H1 (cell line): Measurements from ENCODE around the gene MID1. TPM values are rescaled to one million over a fixed set of nuclear protein-coding genes. Genes with fewer than 3 reads are reported as not detected.

ENCODE experiments used
- CTCF ChIA-PET: fragments of 300-600 bp; sonication (Branson Sonifier 250); formaldehyde crosslinking; loops from one replicate; lab custom pipeline; 2021; ENCODE audit not compliant: partially characterized antibody; lab: Charles Lee
- POLR2A ChIA-PET: fragments of 300-600 bp; sonication (Branson Sonifier 250); formaldehyde crosslinking; loops from one replicate; lab custom pipeline; 2021; ENCODE audit warnings: inconsistent platforms; ENCODE audit not compliant: partially characterized antibody; lab: Charles Lee
- DNase-seq, 2 experiments: peaks; one replicate each; pipeline versions ENCODE4 v3.0.0 to v3.0.0-alpha.2; 2010 to 2022; ENCODE audit warnings: low spot score in 2 of 2, low read depth in 1 of 2, mixed read lengths in 1 of 2
- FAIRE-seq: peaks from 2 replicates; lab custom pipeline; 2011; peaks lifted over from hg19 to GRCh38; lab: Jason Lieb, UNC
- H2AFZ ChIP-seq: 2 replicates; pipeline ENCODE4 v1.8.1; 2012; ENCODE audit warnings: low read length, inconsistent platforms
- H2AK5ac ChIP-seq: 2 replicates; pipeline ENCODE4 v1.6.1; 2013; ENCODE audit warnings: low read depth, low read length
- H2BK120ac ChIP-seq: replicated peaks from 2 replicates; pipeline ENCODE3; 2013; ENCODE audit warnings: low read depth, low read length, inconsistent platforms
- H2BK12ac ChIP-seq: 2 replicates; pipeline ENCODE4 v1.6.1; 2013; ENCODE audit warnings: low read depth, low read length
- H2BK15ac ChIP-seq: 2 replicates; pipeline ENCODE4 v1.6.1; 2013; ENCODE audit warnings: low read length
- H2BK20ac ChIP-seq: 2 replicates; pipeline ENCODE4 v1.6.1; 2013; ENCODE audit warnings: low read length
- H2BK5ac ChIP-seq: 2 replicates; pipeline ENCODE4 v1.6.1; 2013; ENCODE audit warnings: low read depth, low read length
- H3K14ac ChIP-seq: 2 replicates; pipeline ENCODE4 v1.6.1; 2013; ENCODE audit warnings: inconsistent platforms; ENCODE audit not compliant: insufficient read length
- H3K18ac ChIP-seq: 2 replicates; pipeline ENCODE4 v1.6.1; 2013; ENCODE audit warnings: low read length; ENCODE audit errors: extremely low read depth
- H3K23ac ChIP-seq: 2 replicates; pipeline ENCODE4 v1.6.1; 2013; ENCODE audit warnings: inconsistent platforms; ENCODE audit not compliant: insufficient read length
- H3K23me2 ChIP-seq: 2 replicates; pipeline ENCODE4 v1.6.1; 2013; ENCODE audit warnings: low read depth, low read length
- H3K27ac ChIP-seq: 2 replicates; pipeline ENCODE4 v1.6.1; 2011; ENCODE audit warnings: low read depth, low read length, inconsistent platforms
- H3K27me3 ChIP-seq, 4 experiments: replicated peaks in 1 of 4; 1 replicate in 1 of 4; 2 replicates in 3 of 4; pipeline versions ENCODE4 v1.6.1 to v1.8.1; 2011 to 2013; ENCODE audit warnings: low read length in 3 of 4, mild to moderate bottlenecking in 3 of 4, inconsistent platforms in 2 of 4, mixed read lengths in 2 of 4, moderate library complexity in 1 of 4; ENCODE audit not compliant: control insufficient read depth in 3 of 4, insufficient read depth in 3 of 4; ENCODE audit errors: extremely low read depth in 1 of 4
- H3K36me3 ChIP-seq, 4 experiments: 2 replicates each; pipeline versions ENCODE4 v1.6.1 to v1.8.1; 2011 to 2013; ENCODE audit warnings: mild to moderate bottlenecking in 4 of 4, low read length in 3 of 4, moderate library complexity in 2 of 4, control low read depth in 1 of 4, inconsistent platforms in 1 of 4; ENCODE audit not compliant: insufficient read depth in 4 of 4, control insufficient read depth in 2 of 4
- H3K4ac ChIP-seq: replicated peaks from 2 replicates; pipeline ENCODE3; 2013; ENCODE audit warnings: low read length, low read depth, mixed read lengths, inconsistent platforms; ENCODE audit not compliant: insufficient read length
- H3K4me1 ChIP-seq, 4 experiments: replicated peaks in 1 of 4; 1 replicate in 1 of 4; 2 replicates in 3 of 4; pipeline versions ENCODE4 v1.6.1 to v1.8.1; 2011 to 2013; ENCODE audit warnings: low read length in 3 of 4, inconsistent platforms in 2 of 4, mixed read lengths in 1 of 4; ENCODE audit not compliant: insufficient read depth in 4 of 4, control insufficient read depth in 3 of 4
- H3K4me2 ChIP-seq, 2 experiments: 2 replicates each; pipeline versions ENCODE4 v1.6.1 to v1.8.1; 2011 to 2013; ENCODE audit warnings: low read depth in 2 of 2, low read length in 2 of 2, control low read depth in 1 of 2, inconsistent platforms in 1 of 2, mild to moderate bottlenecking in 1 of 2; ENCODE audit not compliant: insufficient read depth in 1 of 2
- H3K4me3 ChIP-seq, 4 experiments: fragments of 200-600, 300-600 bp in 1 of 4; sonication (generic), shearing (Covaris generic), sonication (Bioruptor Twin) in 1 of 4; 2 replicates each; pipeline versions ENCODE4 v1.5.1 to v1.8.1; 2011 to 2016; ENCODE audit warnings: low read length in 4 of 4, low read depth in 3 of 4, control low read depth in 2 of 4, inconsistent platforms in 2 of 4, mild to moderate bottlenecking in 2 of 4, mixed read lengths in 1 of 4, moderate library complexity in 1 of 4; ENCODE audit not compliant: insufficient read depth in 2 of 4; ENCODE audit errors: extremely low read depth in 1 of 4
- H3K56ac ChIP-seq: replicated peaks from 2 replicates; pipeline ENCODE3; 2013; ENCODE audit warnings: low read depth, mild to moderate bottlenecking, mixed read lengths, low read length, inconsistent platforms; ENCODE audit not compliant: insufficient read length
- H3K79me1 ChIP-seq: 2 replicates; pipeline ENCODE4 v1.6.1; 2013; ENCODE audit warnings: low read depth, low read length, control low read depth
- H3K79me2 ChIP-seq, 2 experiments: 2 replicates each; pipeline versions ENCODE4 v1.6.1 to v1.8.1; 2012 to 2013; ENCODE audit warnings: low read length in 2 of 2, mild to moderate bottlenecking in 2 of 2, inconsistent platforms in 1 of 2; ENCODE audit not compliant: insufficient read depth in 2 of 2, control insufficient read depth in 1 of 2
- H3K9ac ChIP-seq, 4 experiments: replicated peaks in 1 of 4; 1 replicate in 1 of 4; 2 replicates in 3 of 4; pipeline versions ENCODE4 v1.6.1 to v1.8.1; 2011 to 2013; ENCODE audit warnings: low read depth in 3 of 4, low read length in 3 of 4, control low read depth in 2 of 4, mild to moderate bottlenecking in 2 of 4, moderate library complexity in 2 of 4, inconsistent platforms in 1 of 4; ENCODE audit errors: extremely low read depth in 1 of 4
- H3K9me3 ChIP-seq, 2 experiments: 2 replicates each; pipeline versions ENCODE4 v1.6.1 to v1.8.1; 2012 to 2013; ENCODE audit warnings: mild to moderate bottlenecking in 2 of 2, moderate library complexity in 2 of 2, control low read depth in 1 of 2, inconsistent platforms in 1 of 2, low read depth in 1 of 2, low read length in 1 of 2, mixed read lengths in 1 of 2; ENCODE audit not compliant: insufficient read depth in 2 of 2
- H4K20me1 ChIP-seq, 2 experiments: replicated peaks in 1 of 2; 2 replicates each; pipeline versions ENCODE3 to v1.8.1; 2011 to 2013; ENCODE audit warnings: inconsistent platforms in 2 of 2, low read length in 2 of 2, mild to moderate bottlenecking in 1 of 2; ENCODE audit not compliant: insufficient read depth in 2 of 2, control insufficient read depth in 1 of 2
- H4K5ac ChIP-seq: 2 replicates; pipeline ENCODE4 v1.6.1; 2013; ENCODE audit warnings: low read length, low read depth, mixed read lengths, inconsistent platforms; ENCODE audit not compliant: insufficient read length
- H4K8ac ChIP-seq: 2 replicates; pipeline ENCODE4 v1.8.0; 2013; ENCODE audit warnings: mild to moderate bottlenecking, moderate library complexity, low read length, inconsistent platforms; ENCODE audit not compliant: insufficient read depth; ENCODE audit errors: extremely low read depth
- H4K91ac ChIP-seq: replicated peaks from 2 replicates; pipeline ENCODE3; 2013; ENCODE audit warnings: low read length, mixed read lengths, inconsistent platforms; ENCODE audit not compliant: insufficient read length
- BCL11A ChIP-seq, 2 experiments: IDR thresholded peaks; one replicate each; pipeline ENCODE4 v1.6.1; 2011; ENCODE audit warnings: low read depth in 2 of 2, low read length in 2 of 2, mild to moderate bottlenecking in 2 of 2
- TBP ChIP-seq: IDR thresholded peaks from 2 replicates; pipeline ENCODE4 v1.6.1; 2011; ENCODE audit warnings: low read depth, low read length, improper control_type of control experiment
- WGBS, 2 experiments: shearing (Covaris generic) in 1 of 2; methylation state at CpG; one replicate each; pipeline versions ENCODE4 v1.1.6 to v1.1.7; 2013 to 2015; ENCODE audit warnings: low lambda C conversion rate in 2 of 2, mixed read lengths in 2 of 2, inconsistent platforms in 1 of 2, low coverage in 1 of 2, missing lambda C conversion rate in 1 of 2; ENCODE audit not compliant: insufficient replicate concordance in 2 of 2, insufficient coverage in 1 of 2, insufficient read length in 1 of 2; ENCODE audit errors: extremely low coverage in 1 of 2, missing lambda C conversion rate in 1 of 2; 5-methylcytosine and 5-hydroxymethylcytosine counted together
- polyA plus RNA-seq, 7 experiments: library from polyadenylated mRNA; depleted of rRNA in 3 of 7; stranded (reverse) in 5 of 7; unstranded in 2 of 7; fragments of >200 nt in 5 of 7; fragments of 200-250 nt in 2 of 7; gene quantifications; 1 replicate in 5 of 7; 2 replicates in 1 of 7; 4 replicates in 1 of 7; pipeline versions ENCODE4 v1.2.1 to v1.2.3, GENCODE V29; 2011 to 2013; ENCODE audit warnings: missing spikeins in 2 of 7, mixed read lengths in 2 of 7
- total RNA-seq: library from RNA; stranded (reverse); fragmentation: NEBNext Ultra II Directional; extraction: Animal tissue kit (Norgen Biotek cat#: 25700); gene quantifications from 2 replicates; pipeline ENCODE4 v1.2.1, GENCODE V29; 2021

Gene MID1
- total and polyA plus RNA-seq, 2 of the 8 experiments (the other 6 are each of a cell fraction or from before 2014, with no cell fraction given): 12.9 to 54.3 TPM

- H4K5ac ChIP-seq: no peak overlapping the region
- H2AFZ ChIP-seq: no peak overlapping the region
- H3K79me2 ChIP-seq: peaks cover 0 to 12% of the 10 kb centered on the region in 2 experiments; a peak in 1 of 4 replicates
- H3K9ac ChIP-seq: no peak overlapping the region
- H3K4me2 ChIP-seq: no peak overlapping the region
- H3K56ac ChIP-seq: no peak overlapping the region
- H4K91ac ChIP-seq: no peak overlapping the region
- no peak overlapping the region for H4K8ac ChIP-seq
- H3K27me3 ChIP-seq: no peaks in the 10 kb centered on the region
- H2AK5ac ChIP-seq: no peak overlapping the region
- H4K20me1 ChIP-seq: no peaks in the 10 kb centered on the region
- no peak overlapping the region for H3K23ac ChIP-seq
- no peak overlapping the region for H2BK15ac ChIP-seq
- H3K18ac ChIP-seq: peak overlapping the region; percentile 6; the same call in 1 of the 2 replicates
- CTCF ChIA-PET: no interaction called here
- no peak overlapping the region for H2BK12ac ChIP-seq
- POLR2A ChIA-PET: no interaction called here
- no peaks in the 10 kb centered on the region for H3K23me2 ChIP-seq
- no peak overlapping the region for H3K4ac ChIP-seq
- H2BK20ac ChIP-seq: no peak overlapping the region
- no peak overlapping the region for H2BK5ac ChIP-seq
- no peaks in the 10 kb centered on the region for H3K36me3 ChIP-seq
- FAIRE-seq: no peak
- H3K4me1 ChIP-seq: peaks cover 0 to 15% (median 4%) of the 10 kb centered on the region in 4 experiments; a peak in 4 of 7 replicates
- no peak overlapping the region for H3K4me3 ChIP-seq
- H3K9me3 ChIP-seq: no peaks in the 10 kb centered on the region
- no peak for TF ChIP-seq TBP
- TF ChIP-seq BCL11A (IDR thresholded peaks at IDR 0.05; ENCODE audit: low read depth in 2 of 2, low read length in 2 of 2): no peak
- H3K79me1 ChIP-seq: no peaks in the 10 kb centered on the region
- DNase-seq: no peak
- H2BK120ac ChIP-seq: no peak overlapping the region
- no peak overlapping the region for H3K27ac ChIP-seq
- H3K14ac ChIP-seq: no peak overlapping the region
- WGBS, 2 experiments: 87% methylated on average over 3 of the region's 3 CpGs; no CpG with 5 or more reads in 1 of the 2 experiments
These were observed 113.2 kb downstream of the MID1 start for GRCh38 chrX:10507181-10507580.
